Measurements from ENCODE around the gene ABCC3. TPM values are rescaled to one million over a fixed set of nuclear protein-coding genes. Genes with fewer than 3 reads are reported as not detected.

Gene ABCC3
- total RNA-seq, 6 donors from 2014 or later = 34.2 to 268 (median 57.7) TPM

DNA sequence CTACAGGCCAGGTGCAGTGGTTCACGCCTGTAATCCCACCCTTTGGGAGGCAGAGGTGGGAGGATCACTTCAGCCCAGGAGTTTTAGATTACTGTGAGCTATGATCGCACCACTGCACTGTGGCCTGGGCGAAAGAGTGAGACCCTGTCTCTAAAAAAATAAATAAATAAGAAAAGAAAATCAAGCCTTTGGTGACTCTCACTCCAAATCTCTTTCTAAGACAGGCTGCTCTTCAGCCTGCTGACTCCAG lies 976 bp downstream of the ABCC3 start:
- peaks cover 0 to 12% (median 8%) of the 10 kb centered on the region in 4 donors for H3K27me3 ChIP-seq
- no peak overlapping the region for H3K27ac ChIP-seq
- no peak for TF ChIP-seq EP300 (IDR thresholded peaks at IDR 0.05)
- TF ChIP-seq POLR2A (IDR thresholded peaks at IDR 0.05) = no peak
- no peak for TF ChIP-seq POLR2AphosphoS5 (IDR thresholded peaks at IDR 0.05)
- TF ChIP-seq, protein P1, sequence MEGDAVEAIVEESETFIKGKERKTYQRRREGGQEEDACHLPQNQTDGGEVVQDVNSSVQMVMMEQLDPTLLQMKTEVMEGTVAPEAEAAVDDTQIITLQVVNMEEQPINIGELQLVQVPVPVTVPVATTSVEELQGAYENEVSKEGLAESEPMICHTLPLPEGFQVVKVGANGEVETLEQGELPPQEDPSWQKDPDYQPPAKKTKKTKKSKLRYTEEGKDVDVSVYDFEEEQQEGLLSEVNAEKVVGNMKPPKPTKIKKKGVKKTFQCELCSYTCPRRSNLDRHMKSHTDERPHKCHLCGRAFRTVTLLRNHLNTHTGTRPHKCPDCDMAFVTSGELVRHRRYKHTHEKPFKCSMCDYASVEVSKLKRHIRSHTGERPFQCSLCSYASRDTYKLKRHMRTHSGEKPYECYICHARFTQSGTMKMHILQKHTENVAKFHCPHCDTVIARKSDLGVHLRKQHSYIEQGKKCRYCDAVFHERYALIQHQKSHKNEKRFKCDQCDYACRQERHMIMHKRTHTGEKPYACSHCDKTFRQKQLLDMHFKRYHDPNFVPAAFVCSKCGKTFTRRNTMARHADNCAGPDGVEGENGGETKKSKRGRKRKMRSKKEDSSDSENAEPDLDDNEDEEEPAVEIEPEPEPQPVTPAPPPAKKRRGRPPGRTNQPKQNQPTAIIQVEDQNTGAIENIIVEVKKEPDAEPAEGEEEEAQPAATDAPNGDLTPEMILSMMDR (IDR thresholded peaks at IDR 0.05) = no peak
- H3K4me3 ChIP-seq = peak overlapping the region; percentile 39 to 74 (median 53)
- no peaks in the 10 kb centered on the region for H3K36me3 ChIP-seq
- no peak for ATAC-seq (ENCODE audit: low FRiP score in 2 of 2)
- H3K9me3 ChIP-seq = no peaks in the 10 kb centered on the region
- 54 to 95% methylated on average over 3 of the region's 3 CpGs for WGBS, 2 donors
- peaks cover 38 to 63% (median 59%) of the 10 kb centered on the region in 4 donors for H3K4me1 ChIP-seq
- no peak for DNase-seq

DNA sequence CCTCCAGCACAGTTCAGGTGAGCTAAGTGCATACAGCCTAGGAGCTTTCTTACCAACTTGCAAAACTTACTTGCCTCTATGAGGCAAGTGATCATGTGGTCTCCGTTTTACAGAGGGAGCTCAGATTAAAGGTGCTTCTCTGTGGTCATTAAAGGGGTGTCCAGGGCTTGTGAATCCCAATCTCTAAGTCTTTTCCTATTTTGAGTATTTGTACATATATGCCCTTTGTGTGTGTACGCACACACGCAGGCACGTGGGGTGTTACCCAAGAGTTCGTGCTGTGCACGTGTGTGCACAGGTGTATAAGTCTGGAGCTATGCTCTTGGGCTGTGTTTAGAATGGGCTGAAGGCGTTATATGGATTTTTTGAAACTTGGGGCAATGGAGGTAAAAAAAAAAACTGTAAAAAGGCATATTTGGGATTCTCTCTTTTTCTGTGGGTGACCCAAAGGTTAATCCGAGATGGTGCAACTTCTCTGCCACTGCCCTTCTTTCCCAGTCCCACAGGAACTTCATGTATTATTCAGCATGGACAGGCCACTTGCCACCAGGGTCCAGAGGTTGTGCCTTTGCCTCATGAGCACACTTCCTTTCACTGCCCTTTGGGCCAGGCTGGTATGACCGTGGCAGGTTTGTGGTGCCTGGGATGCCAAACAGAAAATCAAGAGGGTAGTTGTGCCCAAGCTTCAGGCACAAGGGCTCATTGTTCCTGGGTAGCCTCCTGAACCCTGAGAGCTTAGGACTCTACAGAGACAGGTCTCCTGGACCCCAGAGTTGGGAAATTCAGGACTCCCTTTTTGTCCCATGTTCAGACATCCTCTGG lies 1.5 kb downstream of the ABCC3 start:
- Histone ChIP-seq H3K36me3 (no peaks in the 10 kb centered on the region), H3K9me3 (no peaks in the 10 kb centered on the region), H3K27ac (no peak overlapping the region), H3K4me3 (peak overlapping the region in 2 of 4 donors; percentile 55 to 74), H3K27me3 (peaks cover 0 to 12% (median 8%) of the 10 kb centered on the region in 4 donors), H3K4me1 (peaks cover 43 to 64% (median 63%) of the 10 kb centered on the region in 4 donors)
- WGBS, 2 donors = 86 to 87% methylated on average over 9 of the region's 9 CpGs
- ATAC-seq (ENCODE audit: low FRiP score in 2 of 2) (no peak), DNase-seq (no peak)
- no peak for TF ChIP-seq EP300 (IDR thresholded peaks at IDR 0.05)
- no peak for TF ChIP-seq POLR2A (IDR thresholded peaks at IDR 0.05)
- TF ChIP-seq POLR2AphosphoS5 (IDR thresholded peaks at IDR 0.05) = no peak

DNA sequence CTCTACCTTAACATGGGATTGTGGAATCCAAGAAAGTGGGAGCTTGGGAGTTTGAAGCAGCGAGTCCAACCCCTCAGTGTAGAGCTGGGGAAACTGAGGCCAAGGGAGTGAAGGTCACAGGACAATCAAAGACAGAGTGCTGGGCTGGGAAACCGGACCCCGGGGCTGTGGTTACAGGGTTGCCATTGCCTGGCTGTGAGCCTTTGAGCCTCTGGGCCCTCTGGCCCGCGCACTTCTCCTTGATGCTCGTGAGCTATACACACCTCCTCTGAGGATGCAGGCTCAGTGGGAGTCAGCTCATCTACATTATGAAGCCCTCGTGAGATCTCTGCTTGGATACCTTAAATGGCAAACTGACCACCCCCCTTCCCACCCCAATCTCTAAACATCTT lies 2.1 kb downstream of the ABCC3 start:
- peak overlapping the region in 1 of 4 donors; percentile 74 for H3K4me3 ChIP-seq
- H3K27ac ChIP-seq = no peak overlapping the region
- DNase-seq = no peak
- TF ChIP-seq POLR2AphosphoS5 (IDR thresholded peaks at IDR 0.05) (no peak), POLR2A (IDR thresholded peaks at IDR 0.05) (no peak), EP300 (IDR thresholded peaks at IDR 0.05) (no peak)
- TF ChIP-seq, protein P1 (IDR thresholded peaks at IDR 0.05) = no peak
- no peak for ATAC-seq (ENCODE audit: low FRiP score in 2 of 2)
- no peaks in the 10 kb centered on the region for H3K9me3 ChIP-seq
- 90 to 97% methylated on average over 7 of the region's 7 CpGs for whole genome bisulfite sequencing, 2 donors
- peaks cover 0 to 12% (median 8%) of the 10 kb centered on the region in 4 donors for H3K27me3 ChIP-seq
- no peaks in the 10 kb centered on the region for H3K36me3 ChIP-seq
- H3K4me1 ChIP-seq = peaks cover 49 to 64% (median 62%) of the 10 kb centered on the region in 4 donors

DNA sequence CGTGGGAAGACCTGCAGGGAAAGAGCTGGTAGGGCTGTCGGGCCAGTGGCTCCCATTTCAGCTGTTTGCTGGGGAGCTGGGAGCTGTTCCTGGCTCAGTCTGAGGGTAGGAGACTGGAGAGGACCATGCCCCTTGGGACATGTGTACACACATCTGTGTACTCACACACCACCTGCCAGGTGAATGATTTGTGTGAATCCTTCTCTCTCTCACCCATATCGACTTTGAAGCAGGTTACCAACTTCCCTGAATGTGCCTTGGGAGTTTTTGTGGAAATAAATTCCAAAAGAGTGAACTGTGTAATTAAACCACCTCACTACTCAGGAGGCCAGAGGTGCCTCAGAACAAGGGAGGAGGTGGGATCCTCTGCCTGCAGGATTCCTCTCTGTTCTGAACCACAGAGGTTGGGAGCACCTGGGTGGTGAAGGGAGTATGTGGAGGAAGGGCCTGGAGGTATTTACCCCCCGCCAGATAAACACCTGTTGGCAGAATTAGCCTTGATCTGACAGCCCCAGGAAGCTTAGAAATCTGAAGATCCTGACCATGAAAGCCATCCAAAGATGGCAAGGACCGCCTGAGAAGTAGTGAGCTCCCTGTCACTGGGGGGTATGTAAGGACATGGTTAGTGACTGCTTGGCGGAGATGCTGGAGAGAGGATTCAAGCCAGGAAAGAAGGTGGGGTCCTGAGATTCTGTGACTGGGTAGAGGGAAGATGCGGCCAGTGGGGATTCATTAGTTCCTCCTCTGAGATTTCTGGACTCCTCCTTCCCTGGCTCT lies 3.3 kb downstream of the ABCC3 start:
- DNase-seq (no peak), ATAC-seq (ENCODE audit: low FRiP score in 2 of 2) (no peak)
- H3K27me3 ChIP-seq = peaks cover 0 to 12% (median 8%) of the 10 kb centered on the region in 4 donors
- 82 to 86% methylated on average over 7 of the region's 7 CpGs for WGBS, 2 donors
- H3K4me1 ChIP-seq = peaks cover 52 to 71% (median 66%) of the 10 kb centered on the region in 4 donors
- H3K36me3 ChIP-seq = no peaks in the 10 kb centered on the region
- no peak for TF ChIP-seq POLR2AphosphoS5 (IDR thresholded peaks at IDR 0.05)
- TF ChIP-seq POLR2A (IDR thresholded peaks at IDR 0.05) = no peak
- TF ChIP-seq, protein P1 (IDR thresholded peaks at IDR 0.05) = no peak
- no peak for TF ChIP-seq EP300 (IDR thresholded peaks at IDR 0.05)
- H3K9me3 ChIP-seq = no peaks in the 10 kb centered on the region
- H3K4me3 ChIP-seq = no peak overlapping the region
- H3K27ac ChIP-seq = peak overlapping the region; percentile 46 to 73 (median 56)

DNA sequence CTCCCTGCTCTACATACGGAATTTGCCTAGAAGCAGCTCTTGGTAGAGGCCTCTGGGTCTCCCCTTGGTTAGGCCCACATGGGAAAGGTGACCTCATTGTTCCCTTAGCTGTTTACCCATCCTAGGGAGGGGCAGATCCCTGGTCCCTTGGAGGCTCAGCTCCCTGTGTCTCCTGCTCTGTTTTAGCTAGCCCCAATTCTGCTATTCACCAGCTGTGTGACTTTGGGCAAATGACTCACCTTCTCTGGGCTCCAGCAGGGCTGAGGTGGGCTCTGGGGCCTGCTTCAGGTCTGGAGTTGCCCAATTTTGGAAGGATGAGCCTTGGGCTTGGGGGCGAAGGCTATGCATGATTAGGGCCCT lies 3.9 kb downstream of the ABCC3 start:
- no peaks in the 10 kb centered on the region for H3K9me3 ChIP-seq
- 77 to 81% methylated on average over 2 of the region's 2 CpGs for WGBS, 2 donors
- H3K4me1 ChIP-seq = peaks cover 52 to 71% (median 66%) of the 10 kb centered on the region in 4 donors
- no peaks in the 10 kb centered on the region for H3K36me3 ChIP-seq
- peak overlapping the region; percentile 46 to 73 (median 56) for H3K27ac ChIP-seq
- H3K4me3 ChIP-seq = no peak overlapping the region
- DNase-seq (no peak), ATAC-seq (ENCODE audit: low FRiP score in 2 of 2) (no peak)
- peaks cover 0 to 12% (median 8%) of the 10 kb centered on the region in 4 donors for H3K27me3 ChIP-seq
- TF ChIP-seq, protein P1 (IDR thresholded peaks at IDR 0.05) = no peak
- TF ChIP-seq POLR2A (IDR thresholded peaks at IDR 0.05) (no peak), POLR2AphosphoS5 (IDR thresholded peaks at IDR 0.05) (no peak), EP300 (IDR thresholded peaks at IDR 0.05) (no peak)

Measured in upper lobe of left lung (tissue), 6 donors.